H9 (cell line): ENCODE measurements around the gene SRP68. TPM values are rescaled to one million over a fixed set of nuclear protein-coding genes. Genes with fewer than 3 reads are reported as not detected.

Experiments
- DNase-seq: peaks from one replicate; pipeline ENCODE4 v3.0.0-alpha.2; 2017
- H2AFZ ChIP-seq: one replicate; pipeline ENCODE4 v1.6.1; 2013; ENCODE audit warnings: mild to moderate bottlenecking, low read length, control low read depth, moderate library complexity
- H2AK5ac ChIP-seq: 2 replicates; pipeline ENCODE4 v1.6.1; 2013; ENCODE audit warnings: low read length, control low read depth, mixed read lengths; ENCODE audit not compliant: insufficient read length
- H2BK120ac ChIP-seq: one replicate; pipeline ENCODE4 v1.6.1; 2013; ENCODE audit warnings: low read depth, mild to moderate bottlenecking, low read length, control low read depth, inconsistent platforms; ENCODE audit not compliant: poor library complexity, severe bottlenecking
- H2BK12ac ChIP-seq: 2 replicates; pipeline ENCODE4 v1.6.1; 2013; ENCODE audit warnings: low read length, control low read depth, mixed read lengths, low read depth; ENCODE audit not compliant: insufficient read length
- H2BK15ac ChIP-seq: 2 replicates; pipeline ENCODE4 v1.6.1; 2013; ENCODE audit warnings: low read depth, low read length, control low read depth
- H2BK20ac ChIP-seq: one replicate; pipeline ENCODE4 v1.6.1; 2013; ENCODE audit warnings: low read depth, mild to moderate bottlenecking, low read length, control low read depth, inconsistent platforms; ENCODE audit not compliant: poor library complexity, severe bottlenecking
- H2BK5ac ChIP-seq: 2 replicates; pipeline ENCODE4 v1.6.1; 2013; ENCODE audit warnings: low read length, control low read depth, mixed read lengths; ENCODE audit not compliant: insufficient read length
- H3K14ac ChIP-seq: 2 replicates; pipeline ENCODE4 v1.6.1; 2013; ENCODE audit warnings: low read length, control low read depth; ENCODE audit not compliant: insufficient read depth
- H3K18ac ChIP-seq: 2 replicates; pipeline ENCODE4 v1.6.1; 2013; ENCODE audit warnings: low read depth, mild to moderate bottlenecking, mixed read lengths, low read length, control low read depth; ENCODE audit not compliant: insufficient read length
- H3K23ac ChIP-seq: 2 replicates; pipeline ENCODE4 v1.6.1; 2013; ENCODE audit warnings: low read length, control low read depth, mixed read lengths, low read depth; ENCODE audit not compliant: insufficient read length
- H3K23me2 ChIP-seq: 2 replicates; pipeline ENCODE4 v1.6.1; 2013; ENCODE audit warnings: low read depth, mild to moderate bottlenecking, mixed read lengths, low read length, control low read depth; ENCODE audit not compliant: insufficient read length, poor library complexity, severe bottlenecking
- H3K27ac ChIP-seq: 2 replicates; pipeline ENCODE4 v1.5.1; 2013; ENCODE audit warnings: low read length, control low read depth, mixed read lengths, low read depth; ENCODE audit not compliant: insufficient read length
- H3K27me3 ChIP-seq: 2 replicates; pipeline ENCODE4 v1.6.1; 2013; ENCODE audit warnings: low read length, control low read depth, inconsistent platforms; ENCODE audit not compliant: insufficient read depth
- H3K4ac ChIP-seq: 2 replicates; pipeline ENCODE4 v1.6.1; 2013; ENCODE audit warnings: low read depth, mild to moderate bottlenecking, control low read depth, inconsistent platforms, low read length, moderate library complexity
- H3K4me1 ChIP-seq: 2 replicates; pipeline ENCODE4 v1.6.1; 2013; ENCODE audit warnings: low read length, control low read depth, inconsistent platforms; ENCODE audit not compliant: insufficient read depth
- H3K4me2 ChIP-seq: 2 replicates; pipeline ENCODE4 v1.6.1; 2013; ENCODE audit warnings: low read length, control low read depth, mixed read lengths; ENCODE audit not compliant: insufficient read length, insufficient read depth
- H3K56ac ChIP-seq: 2 replicates; pipeline ENCODE4 v1.6.1; 2013; ENCODE audit warnings: low read depth, mild to moderate bottlenecking, mixed read lengths, low read length, control low read depth; ENCODE audit not compliant: insufficient read length
- H3K79me1 ChIP-seq: 2 replicates; pipeline ENCODE4 v1.6.1; 2013; ENCODE audit warnings: low read depth, mild to moderate bottlenecking, moderate library complexity, low read length, control low read depth, inconsistent platforms; ENCODE audit not compliant: insufficient read depth, poor library complexity, severe bottlenecking
- H3K79me2 ChIP-seq: 2 replicates; pipeline ENCODE4 v1.6.1; 2013; ENCODE audit warnings: low read length, control low read depth, inconsistent platforms; ENCODE audit not compliant: insufficient read depth
- H3K9ac ChIP-seq: 2 replicates; pipeline ENCODE4 v1.6.1; 2013; ENCODE audit warnings: low read length, control low read depth, mixed read lengths; ENCODE audit not compliant: insufficient read length; ENCODE audit errors: extremely low read depth
- H3K9me3 ChIP-seq: one replicate; pipeline ENCODE4 v1.6.1; 2013; ENCODE audit warnings: low read depth, low read length, inconsistent platforms; ENCODE audit not compliant: control insufficient read depth
- H3T11ph ChIP-seq: one replicate; pipeline ENCODE4 v1.6.1; 2013; ENCODE audit warnings: mild to moderate bottlenecking, low read length, control low read depth, inconsistent platforms
- H4K20me1 ChIP-seq: one replicate; pipeline ENCODE4 v1.6.1; 2013; ENCODE audit not compliant: control insufficient read depth, insufficient read length, insufficient read depth
- H4K5ac ChIP-seq: 2 replicates; pipeline ENCODE4 v1.6.1; 2013; ENCODE audit warnings: low read depth, mild to moderate bottlenecking, mixed read lengths, low read length, control low read depth; ENCODE audit not compliant: insufficient read length
- H4K8ac ChIP-seq: replicated peaks from 2 replicates; pipeline ENCODE4 v1.6.1; 2013; ENCODE audit warnings: low read length, control low read depth, mixed read lengths, low read depth; ENCODE audit not compliant: insufficient read length
- H4K91ac ChIP-seq: 2 replicates; pipeline ENCODE4 v1.6.1; 2013; ENCODE audit warnings: low read depth, mild to moderate bottlenecking, moderate library complexity, mixed read lengths, low read length, control low read depth; ENCODE audit not compliant: insufficient read length
- H3K27ac Mint-ChIP-seq, 3 experiments: 2 replicates in 2 of 3; 3 replicates in 1 of 3; pipeline ENCODE4 v1.8.0; 2020 to 2021; ENCODE audit warnings: mixed read lengths in 3 of 3, mild to moderate bottlenecking in 1 of 3, moderate library complexity in 1 of 3
- H3K27me3 Mint-ChIP-seq: 2 replicates; pipeline ENCODE4 v1.8.0; 2021; ENCODE audit warnings: low read depth, mild to moderate bottlenecking, moderate library complexity, mixed read lengths
- H3K36me3 Mint-ChIP-seq, 3 experiments: 2 replicates in 2 of 3; 3 replicates in 1 of 3; pipeline ENCODE4 v1.8.0; 2020 to 2021; ENCODE audit warnings: low read depth in 3 of 3, mixed read lengths in 3 of 3; ENCODE audit not compliant: insufficient read depth in 1 of 3
- H3K4me1 Mint-ChIP-seq, 2 experiments: 2 replicates each; pipeline ENCODE4 v1.8.0; 2020; ENCODE audit warnings: mixed read lengths in 2 of 2
- H3K4me3 Mint-ChIP-seq, 2 experiments: 2 replicates in 1 of 2; 3 replicates in 1 of 2; pipeline ENCODE4 v1.8.0; 2020 to 2021; ENCODE audit warnings: mild to moderate bottlenecking in 2 of 2, mixed read lengths in 2 of 2, moderate library complexity in 1 of 2
- H3K9me3 Mint-ChIP-seq, 2 experiments: 2 replicates in 1 of 2; 3 replicates in 1 of 2; pipeline ENCODE4 v1.8.0; 2020; ENCODE audit warnings: mild to moderate bottlenecking in 2 of 2, mixed read lengths in 2 of 2, moderate library complexity in 1 of 2
- WGBS: extraction: QIAGEN DNeasy Blood & Tissue Kit; methylation state at CpG from one replicate; pipeline ENCODE4 v1.1.7; 2013; ENCODE audit warnings: missing lambda C conversion rate, low lambda C conversion rate, mixed read lengths; ENCODE audit not compliant: insufficient read length; ENCODE audit errors: extremely low coverage; 5-methylcytosine and 5-hydroxymethylcytosine counted together
- total RNA-seq: library from RNA; stranded (reverse); gene quantifications from 2 replicates; pipeline ENCODE4 v1.2.1, GENCODE V29; 2021
- TF ChIP-seq, protein P1 (sequence below): fragments of 200-600 bp; sonication (generic); conservative IDR thresholded peaks from 3 replicates; pipeline ENCODE4 v1.8.0; 2021; ENCODE audit warnings: antibody characterized with exemption, mild to moderate bottlenecking

The SRP68 gene
- total RNA-seq, 1 experiment from 2014 or later = 86.1 TPM

- Histone ChIP-seq H3K14ac (no peak overlapping the region), H3T11ph (no peak overlapping the region), H2BK20ac (no peak overlapping the region), H2AK5ac (no peak overlapping the region), H2BK15ac (no peak overlapping the region), H3K18ac (no peak overlapping the region), H3K23ac (no peak overlapping the region), H3K9me3 (no peaks in the 10 kb centered on the region), H3K4ac (no peak overlapping the region), H4K8ac (no peak overlapping the region), H3K56ac (no peak overlapping the region), H4K5ac (no peak overlapping the region), H2BK120ac (no peak overlapping the region), H4K20me1 (no peaks in the 10 kb centered on the region), H4K91ac (no peak overlapping the region), H3K27ac (no peak overlapping the region), H3K4me2 (no peak overlapping the region), H3K23me2 (no peaks in the 10 kb centered on the region), H3K79me1 (no peaks in the 10 kb centered on the region), H3K79me2 (no peaks in the 10 kb centered on the region), H2BK5ac (no peak overlapping the region), H2BK12ac (no peak overlapping the region), H3K4me1 (no peaks in the 10 kb centered on the region), H2AFZ (no peak overlapping the region), H3K27me3 (no peaks in the 10 kb centered on the region), H3K9ac (no peak overlapping the region)
- no CpG with 5 or more reads among the region's 36 CpGs for WGBS
- Mint-ChIP-seq H3K27ac (no peak overlapping the region; a peak in 1 of 7 replicates), H3K4me3 (no peak overlapping the region), H3K9me3 (peaks cover 0 to 2% of the 10 kb centered on the region in 2 experiments; a peak in 3 of 5 replicates), H3K27me3 (peaks cover 4% of the 10 kb centered on the region), H3K4me1 (peaks cover 2 to 5% of the 10 kb centered on the region in 2 experiments), H3K36me3 (peaks cover 2 to 15% (median 9%) of the 10 kb centered on the region in 3 experiments; a peak in 6 of 7 replicates)
- TF ChIP-seq, protein P1, sequence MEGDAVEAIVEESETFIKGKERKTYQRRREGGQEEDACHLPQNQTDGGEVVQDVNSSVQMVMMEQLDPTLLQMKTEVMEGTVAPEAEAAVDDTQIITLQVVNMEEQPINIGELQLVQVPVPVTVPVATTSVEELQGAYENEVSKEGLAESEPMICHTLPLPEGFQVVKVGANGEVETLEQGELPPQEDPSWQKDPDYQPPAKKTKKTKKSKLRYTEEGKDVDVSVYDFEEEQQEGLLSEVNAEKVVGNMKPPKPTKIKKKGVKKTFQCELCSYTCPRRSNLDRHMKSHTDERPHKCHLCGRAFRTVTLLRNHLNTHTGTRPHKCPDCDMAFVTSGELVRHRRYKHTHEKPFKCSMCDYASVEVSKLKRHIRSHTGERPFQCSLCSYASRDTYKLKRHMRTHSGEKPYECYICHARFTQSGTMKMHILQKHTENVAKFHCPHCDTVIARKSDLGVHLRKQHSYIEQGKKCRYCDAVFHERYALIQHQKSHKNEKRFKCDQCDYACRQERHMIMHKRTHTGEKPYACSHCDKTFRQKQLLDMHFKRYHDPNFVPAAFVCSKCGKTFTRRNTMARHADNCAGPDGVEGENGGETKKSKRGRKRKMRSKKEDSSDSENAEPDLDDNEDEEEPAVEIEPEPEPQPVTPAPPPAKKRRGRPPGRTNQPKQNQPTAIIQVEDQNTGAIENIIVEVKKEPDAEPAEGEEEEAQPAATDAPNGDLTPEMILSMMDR = no peak
- DNase-seq = no peak
These were observed 64.1 kb downstream of the SRP68 start for GRCh38 chr17:76008208-76008607.
